HPDE6-E6E7 (cell line): ENCODE results near the gene GPC1.

Source experiments
- DNase-seq: peaks from one replicate; pipeline ENCODE4 v3.0.0; 2011; ENCODE audit warnings: missing footprints; ENCODE audit errors: extremely low spot score

The GPC1 gene

DNA sequence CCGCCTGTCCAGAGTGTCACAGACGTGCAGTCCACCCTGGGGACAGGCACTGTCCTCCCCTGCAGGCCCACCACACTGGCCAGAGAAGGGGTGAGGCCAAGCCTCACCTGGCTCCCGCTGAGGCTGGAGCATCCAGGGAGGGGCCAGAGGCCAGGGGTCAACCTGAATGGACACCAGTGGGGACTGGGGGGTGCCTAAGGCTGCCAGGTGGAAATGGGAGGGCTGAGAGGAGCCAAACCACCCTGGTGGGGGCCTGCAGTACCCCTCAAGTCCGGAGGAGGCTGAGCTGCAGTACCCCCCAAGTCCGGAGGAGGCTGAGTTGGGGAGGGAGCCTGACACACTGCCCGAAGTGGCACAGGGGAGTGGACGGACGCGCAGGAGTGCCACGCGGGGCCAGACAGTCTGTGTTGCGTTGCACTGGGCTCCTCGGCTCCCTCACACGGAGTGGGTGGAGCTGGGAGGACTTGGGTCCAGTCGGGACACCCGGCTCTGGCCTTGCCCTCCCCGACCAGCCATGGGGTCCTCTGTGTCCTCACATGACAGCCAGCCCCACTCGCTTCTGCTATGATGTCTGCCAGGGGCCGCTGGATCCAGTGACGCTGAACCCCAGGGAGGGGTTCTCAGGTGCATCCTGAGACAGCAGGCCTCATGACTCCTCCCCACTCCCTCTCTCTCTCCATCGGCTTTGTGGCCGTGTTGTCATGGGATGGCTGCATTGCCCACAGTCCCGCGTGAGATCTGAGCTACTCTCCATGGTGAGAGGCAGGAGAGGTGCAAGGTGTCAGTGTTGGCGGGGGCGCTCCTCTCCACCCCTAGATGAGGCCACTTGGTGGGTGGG is 22.3 kb upstream of the GPC1 start:
- DNase-seq = no peak

DNA sequence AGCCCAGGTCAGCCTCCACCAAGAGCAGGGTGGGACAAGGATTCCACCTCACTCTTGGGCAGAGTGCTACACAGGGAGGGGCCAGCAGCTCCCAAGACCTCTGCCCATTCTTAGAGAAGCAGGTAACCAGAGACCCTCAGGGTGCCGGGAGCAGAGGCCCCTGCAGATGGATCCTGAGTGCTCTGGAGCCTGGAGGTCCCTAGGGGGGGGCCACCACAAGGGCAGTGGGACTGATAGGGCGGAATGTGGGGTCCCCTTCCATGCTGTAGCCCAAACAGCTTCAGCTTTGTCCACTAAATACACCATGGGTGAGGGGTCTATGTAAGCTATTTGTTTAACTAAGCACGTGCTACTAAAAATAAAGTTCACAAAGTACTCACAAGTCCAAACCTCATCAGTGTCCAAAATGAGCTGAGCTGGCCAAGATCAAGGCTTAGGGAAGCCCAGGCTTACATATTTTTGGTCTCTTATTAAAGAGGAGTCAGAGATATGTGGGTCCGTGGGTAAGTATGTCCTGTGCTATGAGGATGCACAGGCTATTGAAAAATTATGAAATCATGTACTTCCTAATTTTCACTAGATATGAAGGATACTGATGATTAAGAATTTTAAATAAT is 21.5 kb upstream of the GPC1 start:
- DNase-seq = no peak

DNA sequence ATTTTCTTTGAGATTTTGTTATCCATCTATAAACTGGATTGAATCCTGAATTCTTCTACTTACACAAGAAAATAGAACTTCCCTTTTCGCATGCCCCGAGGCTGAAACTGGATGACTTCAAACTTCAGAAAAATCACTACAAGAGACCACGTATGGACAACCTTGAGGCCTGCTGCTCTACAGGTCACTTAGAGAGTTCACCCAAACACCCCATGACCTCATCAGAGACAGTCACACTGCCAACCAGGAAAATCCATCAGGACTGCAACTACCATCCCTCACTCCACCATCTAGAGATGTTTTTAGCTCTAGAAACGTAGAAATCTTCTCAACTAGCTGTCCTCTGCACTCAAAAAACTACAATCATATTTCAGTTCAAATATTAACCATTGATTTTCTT is 18.6 kb upstream of the GPC1 start:
- no peak for DNase-seq

DNA sequence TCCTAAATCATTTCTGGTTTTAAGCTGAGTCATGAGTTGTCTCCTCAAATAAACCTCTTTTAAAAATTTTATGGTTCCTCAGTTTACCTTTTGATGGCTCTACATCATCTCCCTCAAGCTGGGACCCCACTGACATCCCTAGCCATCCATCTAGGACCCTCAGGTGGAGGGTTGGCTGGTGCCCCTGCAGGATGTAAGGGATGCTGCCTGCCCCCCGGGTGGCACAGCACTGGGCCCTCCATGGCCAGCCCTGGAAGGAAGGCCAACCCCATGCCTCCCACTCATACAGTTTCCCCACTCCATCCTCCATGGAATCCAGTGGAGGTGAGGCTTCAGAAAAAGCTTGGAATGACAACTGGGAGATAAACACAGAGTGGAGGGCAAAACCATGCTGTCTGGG is 17.2 kb upstream of the GPC1 start:
- DNase-seq = no peak

DNA sequence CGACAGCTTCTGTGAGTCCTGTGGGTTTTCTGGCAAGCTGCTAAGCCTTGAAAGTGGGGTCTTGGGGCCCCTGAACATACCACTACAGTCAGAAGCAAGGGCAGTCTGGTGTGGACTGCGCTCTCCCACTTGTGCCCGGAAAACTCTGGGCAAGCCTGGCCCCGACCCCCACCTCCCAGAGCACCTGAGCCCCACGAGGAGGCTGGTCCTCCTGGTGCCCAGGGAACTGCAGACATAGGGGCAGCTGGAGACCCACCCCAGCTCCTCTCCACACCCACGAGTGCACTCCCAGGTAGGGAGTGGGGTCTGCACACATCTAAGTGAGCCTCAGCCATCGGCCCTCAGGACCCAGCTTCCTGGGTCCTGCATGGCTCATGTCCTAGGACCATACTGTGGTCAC is 16.2 kb upstream of the GPC1 start:
- DNase-seq = no peak

DNA sequence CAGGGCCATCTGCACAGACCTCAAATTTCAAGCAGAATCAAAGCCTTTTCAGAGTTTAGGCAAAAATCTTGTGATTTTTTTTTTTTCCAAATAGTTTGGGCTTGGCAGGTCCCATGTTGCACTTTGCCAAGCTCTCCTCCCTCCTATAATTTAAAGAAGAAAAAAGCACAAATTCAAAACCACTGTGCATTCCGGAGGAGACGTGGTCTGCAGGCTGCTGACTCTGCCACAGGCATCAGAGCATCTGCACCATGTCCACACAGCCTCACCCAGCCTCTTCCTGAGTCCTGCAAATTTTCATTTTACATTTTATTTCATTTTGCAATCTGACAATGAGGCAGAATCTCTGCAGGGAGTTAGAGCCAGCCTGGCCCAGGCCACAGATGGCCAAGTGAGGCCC is 15.7 kb upstream of the GPC1 start:
- no peak for DNase-seq

DNA sequence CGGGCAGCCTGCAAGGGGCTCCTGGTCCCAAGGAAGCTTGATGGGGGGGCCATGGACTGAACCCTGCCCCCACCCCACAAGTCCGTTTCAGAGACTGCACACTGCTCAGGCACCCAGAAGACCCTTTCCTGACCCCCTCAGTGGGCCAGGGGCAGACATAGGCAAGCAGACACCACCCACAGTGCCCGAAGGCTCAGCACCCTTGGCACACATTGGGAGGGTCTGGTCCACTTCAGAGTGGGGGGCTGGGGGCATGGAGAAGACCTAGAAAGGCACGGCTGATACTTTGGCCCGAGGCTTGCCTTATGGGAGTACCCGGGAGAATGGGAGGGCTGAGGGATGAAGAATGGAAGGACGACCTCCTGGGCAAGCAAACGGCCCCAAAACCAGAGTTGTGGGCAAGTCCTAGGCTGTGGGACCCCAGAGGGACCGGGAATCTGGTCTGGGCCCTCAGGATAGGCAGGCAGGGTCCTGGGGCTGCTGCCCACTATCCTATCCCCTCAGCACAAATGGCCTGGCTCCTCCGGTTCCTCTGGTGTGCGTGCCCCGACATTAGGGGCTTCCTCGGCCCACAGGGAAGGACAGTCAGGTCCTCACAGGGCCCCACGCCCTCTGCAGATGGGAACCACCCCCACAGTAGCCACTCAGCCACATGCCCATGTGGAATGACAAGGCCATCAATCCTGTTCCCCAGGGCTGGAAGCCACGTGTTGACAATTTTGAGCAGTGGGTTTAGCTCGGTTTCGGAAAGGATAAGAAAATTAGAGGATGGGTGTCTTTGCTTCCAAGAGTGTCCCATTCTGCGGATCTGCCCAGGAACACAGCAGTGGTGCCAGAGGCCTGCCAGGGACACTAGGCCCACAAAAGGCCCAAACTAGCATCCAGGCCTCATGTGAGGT is 15.0 kb upstream of the GPC1 start:
- no peak for DNase-seq

DNA sequence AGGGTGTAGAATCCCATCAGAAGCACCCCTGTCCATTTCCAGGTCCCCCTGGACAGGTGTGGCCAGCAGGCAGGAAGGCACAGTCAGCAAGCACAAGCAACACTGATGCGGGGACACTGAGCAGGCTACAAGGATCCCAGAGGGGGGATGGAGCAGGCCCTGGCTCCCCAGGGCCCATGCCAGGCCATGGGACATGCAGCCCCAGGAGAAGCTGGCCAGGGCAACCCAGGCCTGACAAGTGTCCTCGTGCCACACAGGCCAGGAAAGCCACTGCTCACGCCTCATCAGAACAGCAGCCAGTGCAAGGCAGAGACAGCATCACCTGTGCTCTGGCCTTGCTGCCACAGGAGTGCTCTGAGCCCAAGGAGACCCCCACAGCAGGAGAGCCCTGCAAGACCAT is 14.1 kb upstream of the GPC1 start:
- DNase-seq = no peak

DNA sequence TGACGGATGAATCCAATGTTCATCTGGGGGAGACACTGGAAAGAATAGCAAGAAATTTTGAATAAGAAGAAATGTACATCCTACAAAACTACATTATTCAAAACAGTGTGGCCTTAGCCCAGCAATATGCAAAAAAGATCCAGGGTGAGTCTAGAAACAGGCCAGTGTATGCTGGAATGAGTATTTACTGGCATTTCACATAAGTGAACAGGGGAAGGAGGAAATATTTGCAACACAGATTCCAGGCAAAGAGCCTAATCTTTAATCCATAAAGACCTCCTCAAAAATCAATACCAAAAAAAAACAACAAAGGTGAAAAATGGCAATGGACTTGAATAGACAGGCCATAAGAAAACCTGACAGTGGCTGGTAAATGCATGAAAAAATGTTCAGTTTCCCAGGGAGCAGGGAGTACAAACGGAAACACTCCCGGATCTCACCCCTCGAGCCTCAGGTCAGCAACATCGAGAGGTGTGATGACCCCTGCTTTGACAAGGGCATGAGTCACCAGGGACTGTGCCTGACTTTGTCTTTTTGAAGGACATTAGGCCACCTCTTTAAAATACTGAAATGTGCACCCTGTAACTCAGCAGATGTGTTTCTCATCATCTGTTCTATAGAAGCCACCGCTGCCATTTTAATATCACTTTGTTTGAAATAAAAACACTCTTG is 12.7 kb upstream of the GPC1 start:
- no peak for DNase-seq

DNA sequence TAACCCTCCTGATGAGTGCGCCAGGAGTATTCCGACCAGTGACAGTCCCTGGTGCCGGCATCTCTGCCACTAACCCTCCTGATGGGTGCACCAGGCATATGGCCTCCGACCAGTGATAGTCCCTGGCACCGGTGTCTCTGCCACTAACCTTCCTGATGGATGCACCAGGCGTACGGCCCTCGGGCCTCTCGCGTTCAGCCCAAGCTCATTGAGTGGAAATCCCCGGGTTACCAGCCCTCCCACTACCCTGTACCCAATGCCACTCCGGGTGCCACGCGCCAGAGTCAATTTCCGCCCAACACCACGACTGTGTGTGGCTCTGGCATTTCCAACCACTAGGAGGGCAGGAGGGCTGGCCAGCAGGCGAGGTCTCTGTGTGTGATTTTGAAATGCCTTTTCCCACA is 11.7 kb upstream of the GPC1 start:
- no peak for DNase-seq

DNA sequence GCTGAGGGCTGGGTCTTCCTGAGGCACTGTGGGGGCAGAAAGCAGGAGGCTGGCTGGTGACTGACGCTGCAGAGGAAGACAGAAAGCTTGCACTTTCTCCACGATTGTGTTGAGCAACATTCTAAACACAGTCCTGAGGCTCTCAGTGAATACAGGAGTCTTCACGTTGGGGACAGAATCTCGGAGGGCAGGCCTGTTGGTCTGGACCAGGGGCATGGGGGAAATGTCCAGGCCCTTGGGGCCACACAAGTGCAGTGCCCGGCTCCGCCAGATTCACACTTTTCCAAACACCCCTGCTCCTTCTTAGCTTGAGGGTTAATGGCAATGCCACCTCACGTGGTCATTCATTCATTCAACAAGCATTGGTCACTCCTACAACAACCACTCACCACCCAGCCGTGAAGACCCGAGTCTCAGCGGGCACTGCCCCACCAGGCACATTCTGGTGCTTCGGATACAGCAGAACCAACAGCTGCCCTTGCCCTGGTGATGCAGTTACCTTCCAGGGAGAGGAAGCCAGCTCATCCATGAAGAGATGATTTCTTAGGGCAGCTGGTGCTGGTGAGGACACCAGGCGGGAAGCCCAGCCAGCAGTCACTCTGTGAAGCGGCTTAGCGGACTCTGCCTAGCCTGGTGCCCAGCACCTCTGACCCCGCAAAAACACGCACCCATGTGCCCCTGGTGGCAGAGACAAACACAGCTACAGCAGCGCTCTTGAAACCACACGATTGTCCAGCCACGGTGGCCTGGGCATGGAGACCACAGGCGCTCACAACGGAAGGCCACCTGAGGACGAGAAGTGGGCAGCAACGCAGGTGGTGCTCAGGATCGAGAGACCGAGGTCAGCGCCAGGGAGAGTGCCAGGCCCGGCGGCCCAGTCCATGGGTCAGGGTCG is 10.9 kb upstream of the GPC1 start:
- DNase-seq = no peak

DNA sequence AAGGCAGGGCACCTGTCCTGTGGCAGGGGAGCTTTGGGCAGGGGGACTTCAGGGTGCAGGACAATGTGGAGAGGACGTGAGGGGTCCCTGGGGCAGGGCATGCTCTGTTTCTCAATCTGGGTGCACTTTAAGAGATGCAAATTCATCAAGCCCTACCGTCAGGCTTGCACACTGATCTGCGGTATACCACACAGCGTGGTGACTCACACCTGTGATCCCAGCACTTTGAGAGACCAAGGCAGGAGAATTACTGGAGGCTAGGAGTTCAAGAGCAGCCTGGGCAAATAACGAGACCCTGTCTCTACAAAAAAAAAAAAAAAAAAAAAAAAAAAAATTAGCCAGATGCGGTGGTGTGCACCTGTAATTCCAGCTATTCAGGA is 10.2 kb upstream of the GPC1 start:
- DNase-seq = no peak

DNA sequence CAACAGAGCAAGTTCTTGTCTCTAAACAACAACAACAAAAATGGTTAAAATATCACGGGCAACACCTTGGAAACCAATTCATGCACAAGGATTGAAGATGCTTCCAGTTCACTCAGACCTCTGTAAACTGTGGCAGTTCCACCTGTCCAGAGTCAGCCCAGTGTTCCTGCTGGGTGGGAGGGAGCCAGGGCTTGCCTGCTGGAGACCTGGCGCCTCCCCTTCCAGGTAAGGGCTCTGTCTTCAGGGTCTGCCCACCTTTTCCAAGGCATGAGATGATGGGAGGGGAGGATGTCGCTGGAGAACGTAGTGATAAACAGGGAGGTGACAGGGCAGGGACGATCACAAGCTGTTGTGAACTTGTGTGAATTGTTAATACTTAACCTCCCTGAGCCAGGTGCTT is 9.8 kb upstream of the GPC1 start:
- no peak for DNase-seq

DNA sequence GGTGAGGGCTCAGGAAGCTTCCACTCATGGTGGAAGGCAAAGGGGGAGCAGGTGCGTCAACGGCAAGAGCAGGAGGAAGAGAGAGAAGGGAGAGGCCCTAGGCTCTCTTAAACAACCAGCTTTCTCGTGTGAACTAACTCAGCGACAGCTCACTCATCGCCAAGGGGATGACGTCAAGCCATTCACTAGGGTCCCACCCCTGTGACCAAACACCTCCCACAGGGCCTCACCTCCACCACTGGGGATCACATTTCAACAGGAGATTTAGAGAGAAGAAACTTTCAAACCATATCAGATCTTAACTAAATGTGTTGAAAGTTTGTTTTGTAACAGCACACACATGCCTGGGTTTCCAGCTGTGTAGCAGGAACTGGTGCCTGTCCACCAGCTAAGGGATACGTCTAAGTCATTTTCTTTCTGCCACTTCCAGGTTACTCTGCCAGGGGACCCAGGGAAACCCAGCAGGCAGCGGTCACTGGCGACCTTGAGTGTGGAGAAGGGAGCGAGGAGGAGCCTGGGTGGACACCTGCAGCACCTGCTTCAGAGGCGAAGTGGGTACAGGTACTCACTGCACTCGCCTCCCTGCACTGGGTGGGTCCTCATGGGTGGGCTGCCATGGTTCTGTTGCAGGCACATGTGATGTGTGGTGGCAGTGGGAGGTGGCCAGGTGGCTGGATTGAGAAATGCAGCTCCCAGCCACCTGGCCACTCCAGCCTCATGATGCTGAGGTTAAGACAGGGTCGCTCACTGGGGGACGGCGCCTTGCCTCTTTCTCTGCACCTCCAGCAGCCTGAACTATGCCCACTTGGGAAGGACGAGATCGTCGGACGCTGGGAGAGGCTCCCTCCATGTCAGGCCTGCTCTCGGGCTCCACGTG is 8.4 kb upstream of the GPC1 start:
- no peak for DNase-seq

DNA sequence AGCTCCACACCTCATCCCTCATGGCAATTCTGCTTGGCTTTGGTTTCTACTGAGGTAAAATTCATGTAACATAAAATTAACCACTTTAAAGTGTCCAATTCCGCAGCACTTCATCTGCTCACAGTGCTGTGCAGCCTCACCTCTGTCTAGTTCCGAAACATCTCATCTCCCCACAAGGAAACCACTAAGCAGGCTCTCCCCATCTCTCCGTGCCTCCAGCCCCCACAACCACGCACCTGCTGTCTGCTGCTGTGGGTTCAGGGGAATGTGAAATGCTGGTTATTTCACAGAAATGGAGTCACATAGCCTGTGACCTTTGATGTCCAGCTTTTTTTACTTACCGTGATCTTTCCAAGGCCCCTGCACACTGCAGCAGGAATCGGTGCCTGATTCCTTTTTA is 7.7 kb upstream of the GPC1 start:
- DNase-seq = no peak

DNA sequence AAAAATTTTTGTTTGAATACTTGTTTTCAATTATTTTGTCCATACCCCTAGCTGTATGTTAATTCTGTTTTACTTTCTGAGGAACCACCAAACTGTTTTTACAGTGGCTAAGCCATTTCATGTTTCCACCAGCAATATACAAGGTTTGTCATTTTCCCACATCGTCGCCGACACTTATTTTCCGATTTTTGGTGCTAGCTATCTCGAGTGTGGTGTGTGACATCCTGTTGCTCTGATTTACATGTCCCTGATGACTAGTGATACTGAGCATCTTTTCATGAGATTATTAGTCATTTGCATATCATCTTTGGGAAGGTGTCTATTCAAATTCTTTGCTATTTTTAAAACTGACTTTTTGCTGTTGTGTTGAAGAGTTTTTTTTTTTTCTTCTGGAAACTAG is 7.2 kb upstream of the GPC1 start:
- DNase-seq = no peak

DNA sequence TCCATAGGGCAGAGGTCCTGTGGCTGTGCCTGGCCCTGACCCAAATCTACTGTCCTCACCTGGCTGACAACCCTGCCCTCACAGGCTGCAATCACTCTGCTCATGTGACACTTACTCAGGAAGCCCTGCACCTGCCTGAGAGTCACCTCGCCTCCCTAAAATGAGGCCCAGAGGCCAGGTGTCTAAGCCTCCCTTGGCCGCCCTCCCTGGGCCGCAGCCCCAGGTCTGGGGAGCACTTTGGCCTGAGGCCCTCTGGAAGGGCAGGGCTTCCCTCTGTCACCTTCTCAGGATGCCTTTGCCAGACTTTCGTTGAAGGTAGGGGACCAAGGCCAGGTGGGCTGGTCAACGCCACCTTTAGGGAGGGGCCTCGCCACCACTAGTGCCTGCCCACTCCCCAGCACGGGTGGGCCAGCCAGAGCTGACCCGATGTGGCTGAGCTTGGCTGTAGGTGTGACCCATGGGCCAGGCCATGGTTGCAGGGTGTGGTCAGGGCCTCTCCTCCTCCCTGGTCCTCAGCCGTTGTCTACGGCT is 6.1 kb upstream of the GPC1 start:
- DNase-seq = no peak

DNA sequence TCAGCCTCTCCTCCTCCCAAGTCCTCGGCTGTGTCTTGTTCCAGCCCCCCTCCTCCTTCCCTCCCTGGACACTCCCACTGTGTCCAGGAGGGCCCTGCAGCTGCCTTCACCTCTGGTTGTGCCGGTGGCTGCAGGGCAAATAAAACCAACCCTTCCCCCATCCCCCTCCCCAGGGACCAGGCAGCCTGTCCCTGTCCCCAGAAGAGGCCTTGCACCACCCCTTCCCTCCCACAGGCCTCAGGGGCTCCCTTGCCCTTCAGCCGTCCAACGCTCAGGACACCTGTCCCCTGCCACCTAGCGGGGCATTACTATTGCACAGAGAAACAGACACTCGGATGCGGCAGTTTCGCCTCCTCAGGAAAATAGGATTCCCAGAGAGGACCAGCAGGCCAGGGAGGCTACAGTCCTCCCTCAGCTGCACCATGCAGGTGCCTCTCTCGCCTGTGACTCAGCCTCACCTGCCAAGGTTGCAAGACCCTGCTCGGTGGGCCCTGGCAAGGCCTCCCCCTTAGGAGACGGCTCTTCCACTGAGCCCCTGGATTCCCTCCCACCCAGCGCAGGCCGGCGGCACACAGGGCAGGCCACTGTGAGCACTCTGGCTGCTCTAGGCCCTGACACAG is 5.5 kb upstream of the GPC1 start:
- DNase-seq = no peak

DNA sequence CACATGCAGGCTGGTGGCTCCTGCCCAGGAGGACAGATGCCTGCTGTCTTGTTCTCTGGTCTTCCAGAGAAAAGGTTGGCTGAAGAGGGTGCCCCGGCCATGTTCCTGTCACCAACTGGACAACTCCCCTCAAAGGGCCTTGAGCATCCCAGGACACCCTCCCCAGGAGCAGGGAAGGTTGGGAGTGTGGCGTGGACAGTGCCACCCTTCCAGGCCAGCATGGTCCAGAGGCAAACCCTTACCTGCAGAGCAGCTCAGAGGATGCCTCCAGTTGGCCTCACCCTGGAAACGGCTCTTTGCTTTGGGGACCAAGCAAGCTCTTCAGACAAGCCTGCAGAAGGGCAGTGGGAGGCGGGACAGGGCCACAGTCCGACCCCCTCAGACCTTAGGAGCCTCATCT is 4.9 kb upstream of the GPC1 start:
- DNase-seq = no peak
